Omental fat pad (tissue), 4 donors: ENCODE results near the gene PTGES3. TPM values are rescaled to one million over a fixed set of nuclear protein-coding genes. Genes with fewer than 3 reads are reported as not detected.
"Not testable (repeated sequence)": the region's sequence is repeated elsewhere in the genome, so short reads cannot be mapped to it uniquely, and the experiment has no call there.

Source experiments
- ATAC-seq: fragments of 150-250 bp; one replicate; pipeline ENCODE4 v1.9.1; 2016; ENCODE audit warnings: mild to moderate bottlenecking, moderate library complexity; ENCODE audit not compliant: low FRiP score
- DNase-seq: peaks from one replicate; pipeline ENCODE4 v3.0.0-alpha.2; 2019; ENCODE audit warnings: low spot score
- CTCF ChIP-seq, 3 donors: fragments of 450-650 bp; IDR thresholded peaks; one replicate each; pipeline ENCODE4 v1.5.1; 2016 to 2017; ENCODE audit warnings: antibody characterized with exemption in 3 of 3, mild to moderate bottlenecking in 3 of 3, moderate library complexity in 2 of 3
- total RNA-seq, 4 donors: library from RNA; depleted of rRNA; stranded (reverse); fragments of >200 nt; gene quantifications; one replicate each; pipeline ENCODE4 v1.1.0, GENCODE V29; 2016

Gene PTGES3
- total RNA-seq, 4 donors from 2014 or later: 80.7 to 103 (median 84.6) TPM

DNA sequence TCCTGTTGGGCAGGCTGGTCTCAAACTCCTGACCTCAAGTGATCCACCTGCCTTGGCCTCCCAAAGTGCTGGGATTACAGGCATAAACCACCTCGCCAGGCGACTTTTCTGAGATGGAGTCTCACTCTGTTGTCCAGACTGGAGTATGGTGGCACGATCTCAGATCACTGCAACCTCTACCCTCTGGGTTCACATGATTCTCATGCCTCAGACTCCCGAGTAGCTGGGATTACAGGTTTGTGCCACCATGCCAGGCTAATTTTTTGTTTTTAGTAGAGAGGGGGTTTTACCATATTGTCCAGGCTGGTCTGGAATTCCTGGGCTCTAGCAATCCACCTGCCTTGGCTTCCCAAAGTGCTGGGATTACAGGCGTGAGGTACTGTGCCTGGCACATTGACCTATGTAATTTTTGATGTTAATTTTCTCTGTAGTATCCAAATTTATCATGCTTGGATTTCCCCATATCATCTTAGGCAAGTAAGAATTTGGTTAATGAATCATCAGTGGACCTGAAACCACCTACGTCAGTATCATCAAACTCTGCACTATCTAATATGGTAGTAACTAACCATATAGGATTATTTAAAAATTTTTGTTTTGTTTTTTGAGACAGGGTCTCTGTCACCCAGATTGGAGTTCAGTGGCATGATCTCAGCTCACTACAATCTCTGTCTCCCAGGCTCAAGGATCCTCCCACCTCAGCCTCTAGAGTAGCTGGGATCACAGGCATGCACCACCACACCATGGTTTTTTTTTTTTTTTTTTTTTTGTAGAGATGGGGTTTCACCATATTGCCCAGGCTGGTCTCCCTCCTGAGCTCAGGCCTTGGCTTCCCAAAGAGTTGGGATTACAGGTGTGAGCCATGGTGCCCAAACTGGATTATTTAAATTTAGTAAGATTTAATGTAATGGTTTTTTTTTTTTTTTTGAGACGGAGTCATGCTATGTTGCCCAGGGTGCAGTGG, 30.4 kb downstream of the PTGES3 start:
- DNase-seq (no peak), ATAC-seq (no peak)
- no peak for TF ChIP-seq CTCF (IDR thresholded peaks at IDR 0.05)

- not testable (repeated sequence) for DNase-seq, ATAC-seq
Observed at GRCh38 chr12:56653781-56654180, 34.3 kb downstream of the PTGES3 start.

- not testable (repeated sequence) for ATAC-seq, DNase-seq
Observed at GRCh38 chr12:56648023-56648422, 40.1 kb downstream of the PTGES3 start.

DNA sequence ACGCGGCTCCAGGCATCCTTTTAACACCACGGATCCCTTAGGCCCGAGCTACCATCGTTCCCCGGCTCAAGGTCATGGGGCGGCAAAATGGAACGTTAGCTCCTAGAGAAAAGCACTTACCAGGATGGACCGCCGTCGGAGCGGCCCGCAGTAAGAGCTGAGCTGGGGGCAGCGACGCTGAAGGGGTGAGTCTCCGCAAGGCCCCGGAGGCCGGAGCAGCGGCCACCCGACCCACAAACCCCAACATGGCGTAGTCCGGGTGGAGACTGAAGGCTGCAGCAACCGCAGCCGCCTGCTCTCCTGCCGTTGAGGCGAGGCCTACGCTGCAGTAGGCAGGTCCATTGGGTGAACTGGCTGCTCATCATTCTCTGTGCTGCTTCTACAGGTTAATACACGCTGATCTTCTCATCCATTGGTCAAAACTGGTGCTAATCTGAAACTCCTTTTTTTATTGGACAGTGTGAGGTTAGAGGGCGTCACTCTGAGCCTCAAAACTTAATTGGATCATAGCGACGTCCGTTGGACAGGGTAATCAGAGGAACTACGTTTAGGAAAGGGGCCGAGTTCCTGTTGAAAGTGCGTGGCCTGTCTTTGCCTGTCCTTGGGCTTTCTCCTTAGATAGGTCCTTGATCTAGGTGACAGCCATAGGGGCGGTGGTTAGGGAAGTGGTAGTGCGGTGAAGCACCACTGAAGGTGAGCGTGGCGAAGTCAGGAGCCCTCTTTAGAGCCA, 42.2 kb downstream of the PTGES3 start, which contains the start of gene ATP5F1B:
ATP5F1B (minus strand) TSS at position 268 of the 730 bp plus-strand sequence; CDS start at position 247, 21 bp downstream.
- DNase-seq (peak; percentile 92), ATAC-seq (peak; percentile 100)
- no peak for TF ChIP-seq CTCF (IDR thresholded peaks at IDR 0.05)

GRCh38 chr12:56645201-56645716, 42.8 kb downstream of the PTGES3 start:
- no peak for TF ChIP-seq CTCF (IDR thresholded peaks at IDR 0.05)
- no peak for ATAC-seq

GRCh38 chr12:56644654-56645053, 43.4 kb downstream of the PTGES3 start:
- TF ChIP-seq CTCF (IDR thresholded peaks at IDR 0.05): no peak
- DNase-seq (no peak), ATAC-seq (no peak)

More at GRCh38 chr12:56645201-56645716, 42.8 kb downstream of the PTGES3 start:
- no peak for DNase-seq

DNA sequence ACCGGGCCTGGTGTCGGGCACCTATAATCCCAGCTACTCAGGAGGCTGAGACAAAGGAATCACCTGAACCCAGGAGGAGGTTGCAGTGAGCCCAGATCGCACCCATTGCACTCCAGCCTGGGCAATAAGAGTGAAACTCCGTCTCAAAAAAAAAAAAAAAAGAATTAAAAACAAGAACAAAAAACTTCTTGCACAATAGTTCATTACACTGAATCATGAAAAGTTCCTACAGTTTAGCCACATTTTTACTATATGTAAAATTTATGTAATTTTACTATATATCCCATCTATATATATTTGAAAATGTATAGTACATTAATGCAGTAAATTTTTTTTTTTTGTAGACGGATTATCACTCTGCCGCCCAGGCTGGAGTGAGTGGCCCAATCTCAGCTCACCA, 46.9 kb downstream of the PTGES3 start:
- TF ChIP-seq CTCF (IDR thresholded peaks at IDR 0.05): no peak
- no peak for DNase-seq
- no peak for ATAC-seq
